Activated CD8-positive, alpha-beta memory T cell treated with anti-CD3 and anti-CD28 coated beads, Interleukin-2, amount 10 ng/mL, durations not matched to agents 7 days and 5 days (primary cell): ENCODE data around the gene ARMH3. TPM values are rescaled to one million over a fixed set of nuclear protein-coding genes. Genes with fewer than 3 reads are reported as not detected.

Experiments
- ATAC-seq: fragments of 150-1000 bp; cut with Tn5 transposase; one replicate; pipeline ENCODE4 v1.10.0; 2021; ENCODE audit warnings: moderate library complexity
- CTCF ChIA-PET: fragments of 350-600 bp; sonication (Branson Sonifier 250); formaldehyde crosslinking; loops from one replicate; lab custom pipeline; 2021; ENCODE audit warnings: antibody characterized with exemption; lab: Charles Lee
- DNase-seq: peaks from one replicate; pipeline ENCODE4 v3.0.0-alpha.2; 2020
- H3K27ac Mint-ChIP-seq: one replicate; pipeline ENCODE4 v1.8.0; 2021; ENCODE audit warnings: mild to moderate bottlenecking, mixed read lengths
- H3K27me3 Mint-ChIP-seq: one replicate; pipeline ENCODE4 v1.8.0; 2021; ENCODE audit warnings: mixed read lengths
- H3K36me3 Mint-ChIP-seq: one replicate; pipeline ENCODE4 v1.8.0; 2021; ENCODE audit warnings: mild to moderate bottlenecking, mixed read lengths
- H3K4me1 Mint-ChIP-seq: one replicate; pipeline ENCODE4 v1.8.0; 2021; ENCODE audit warnings: mixed read lengths
- H3K4me3 Mint-ChIP-seq: one replicate; pipeline ENCODE4 v1.8.0; 2021; ENCODE audit warnings: mild to moderate bottlenecking, moderate library complexity, mixed read lengths
- H3K9me3 Mint-ChIP-seq: one replicate; pipeline ENCODE4 v1.8.0; 2022; ENCODE audit warnings: low read depth, mixed read lengths
- total RNA-seq, 2 experiments: library from RNA; stranded (reverse); gene quantifications; one replicate each; pipeline ENCODE4 v1.2.3, GENCODE V29; 2021

The ARMH3 gene
- total RNA-seq, 2 experiments from 2014 or later = 23.8 to 25.9 TPM

DNA sequence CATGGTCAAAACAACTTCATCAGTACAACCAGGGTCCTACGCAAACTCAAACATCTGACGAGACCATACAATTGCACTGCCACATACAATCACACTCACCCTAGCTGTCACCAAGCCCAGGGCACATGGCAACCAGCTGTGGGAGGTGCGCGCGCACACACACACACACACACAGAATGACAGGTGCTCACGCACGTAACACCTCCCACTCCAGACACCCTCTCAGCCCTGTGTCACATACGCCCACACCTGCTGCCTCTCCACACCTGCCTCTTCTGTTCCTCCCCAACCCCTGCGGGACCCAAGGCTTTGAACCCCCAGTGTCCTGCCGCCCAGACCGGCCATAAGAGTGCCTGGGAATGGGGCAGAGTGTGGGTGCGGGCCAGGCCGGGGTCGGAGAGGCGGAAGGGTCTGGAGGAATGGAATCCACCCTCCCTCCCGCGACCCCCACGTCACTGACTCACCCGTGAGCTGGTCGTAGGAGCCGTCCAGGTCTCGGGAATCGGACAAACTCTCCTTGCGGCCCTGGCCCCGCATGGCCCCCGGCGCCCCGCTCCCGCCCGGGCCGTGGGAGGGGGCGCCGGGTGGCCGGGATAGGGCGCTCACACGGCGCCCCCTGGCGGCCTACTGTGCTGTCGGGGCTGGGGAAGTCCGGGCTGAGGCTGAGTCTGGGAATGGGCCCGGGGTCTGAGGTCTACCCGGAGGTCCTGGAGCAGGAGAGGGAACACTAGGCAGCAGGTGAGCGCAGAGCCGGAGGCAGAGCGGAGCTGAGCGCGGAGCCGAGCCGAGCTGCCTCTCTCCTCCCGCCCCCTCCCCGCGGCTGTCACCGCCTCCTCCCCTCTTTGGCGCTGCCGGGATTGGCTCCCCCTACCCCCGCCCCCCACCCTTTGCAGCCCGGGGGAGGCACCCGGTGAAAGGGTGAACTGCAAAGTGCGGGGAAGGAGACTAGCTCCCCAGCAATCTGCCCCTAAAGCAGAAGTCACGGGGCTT is 212.6 kb downstream of the ARMH3 start, which contains the start of gene KCNIP2:
Gene KCNIP2 (minus strand): TSS at position 769 of the 990 bp plus-strand sequence. CDS start 232 bp downstream, at position 537.
- Mint-ChIP-seq H3K4me1 (peaks cover 33% of the 10 kb centered on the region), H3K36me3 (no peaks in the 10 kb centered on the region), H3K27ac (no peak within 1 kb of the TSS), H3K4me3 (peak within 1 kb of the TSS; percentile 41), H3K9me3 (no peaks in the 10 kb centered on the region), H3K27me3 (peaks cover 12% of the 10 kb centered on the region)
- DNase-seq (peak; percentile 59), ATAC-seq (peak; percentile 16)
- CTCF ChIA-PET = interaction anchor here (0.6 to 11.5 kb wide), 12 partner anchors 8 to 275 kb away, joined by 3 to 228 read pairs (median 3); partner anchors contain the start of gene HPS6

DNA sequence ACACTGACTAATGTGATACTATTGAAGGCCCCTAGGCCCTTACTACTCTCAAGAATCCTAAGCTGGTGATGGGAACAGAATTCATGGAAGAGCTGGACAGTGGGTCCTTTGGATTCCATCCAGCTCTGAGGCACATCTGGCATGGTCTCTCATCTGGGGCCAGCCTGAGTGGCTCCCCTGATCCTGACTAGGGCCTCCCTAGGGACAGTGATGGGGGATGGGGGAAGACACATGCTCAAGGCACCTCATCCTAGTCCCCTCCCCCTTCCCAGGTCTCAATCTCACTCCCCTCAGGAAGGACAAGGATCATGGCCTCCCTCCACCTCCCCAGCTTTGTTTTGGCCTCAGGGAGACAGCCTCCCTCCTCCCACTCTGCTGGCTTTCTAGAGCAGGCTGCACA is 214.1 kb downstream of the ARMH3 start:
- H3K9me3 Mint-ChIP-seq = no peaks in the 10 kb centered on the region
- no peak overlapping the region for H3K4me3 Mint-ChIP-seq
- CTCF ChIA-PET = interaction anchor here (0.6 to 11.5 kb wide), 32 partner anchors 8 to 290 kb away, joined by 3 to 228 read pairs (median 6); partner anchors contain the start of genes HPS6, NPM3 and PPRC1
- no peak for ATAC-seq
- H3K27me3 Mint-ChIP-seq = peaks cover 12% of the 10 kb centered on the region
- peaks cover 33% of the 10 kb centered on the region for H3K4me1 Mint-ChIP-seq
- no peak for DNase-seq
- H3K36me3 Mint-ChIP-seq = no peaks in the 10 kb centered on the region
- no peak overlapping the region for H3K27ac Mint-ChIP-seq

DNA sequence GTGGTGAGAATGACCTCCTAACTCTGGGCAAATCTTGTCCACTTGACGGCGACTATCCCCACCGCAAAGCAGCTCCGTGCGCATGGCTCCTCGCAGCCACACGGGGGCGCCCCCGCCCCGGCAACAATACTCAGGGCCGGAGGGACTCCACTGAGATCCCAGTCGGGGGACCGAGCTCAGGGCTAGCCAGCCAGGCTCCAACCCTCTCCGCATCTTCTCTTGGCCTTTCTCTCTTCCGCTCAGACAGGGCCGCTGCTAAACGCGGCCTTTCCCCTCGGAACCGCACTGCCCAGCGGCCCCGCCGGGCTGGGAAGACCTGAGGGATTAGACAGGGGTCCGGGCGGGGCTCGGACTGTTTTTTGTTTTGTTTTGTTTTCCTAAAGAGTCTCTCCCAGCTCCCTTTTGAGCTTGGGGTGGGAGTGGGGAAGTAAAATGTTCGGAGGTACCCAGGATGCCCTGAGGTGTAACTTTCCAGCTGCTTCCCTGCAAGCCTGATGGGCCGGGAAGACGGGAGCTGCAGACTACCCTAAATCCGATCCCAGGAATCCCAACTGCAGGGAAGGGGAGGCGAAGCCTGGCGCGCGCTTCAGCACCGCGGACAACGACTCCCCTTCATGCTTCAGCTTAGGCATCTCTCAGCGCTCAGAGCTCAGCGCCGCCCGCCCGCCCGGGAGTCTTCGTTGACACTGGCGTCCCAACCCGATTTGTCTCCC is 215.1 kb downstream of the ARMH3 start:
- H3K4me1 Mint-ChIP-seq = peaks cover 35% of the 10 kb centered on the region
- H3K9me3 Mint-ChIP-seq = no peaks in the 10 kb centered on the region
- H3K36me3 Mint-ChIP-seq = no peaks in the 10 kb centered on the region
- H3K27me3 Mint-ChIP-seq = peaks cover 12% of the 10 kb centered on the region
- peak overlapping the region; percentile 73 for H3K4me3 Mint-ChIP-seq
- ATAC-seq (peak; percentile 77), DNase-seq (peak; percentile 86)
- CTCF ChIA-PET = interaction anchor here (0.6 to 11.5 kb wide), 71 partner anchors 9 to 553 kb away, joined by 3 to 228 read pairs (median 5); partner anchors contain the start of genes HPS6, NPM3, OGA and PPRC1
- peak overlapping the region; percentile 64 for H3K27ac Mint-ChIP-seq

GRCh38 chr10:101840102-101840684 is 215.8 kb downstream of the ARMH3 start:
- H3K36me3 Mint-ChIP-seq = no peaks in the 10 kb centered on the region
- H3K9me3 Mint-ChIP-seq = no peaks in the 10 kb centered on the region
- peak overlapping the region; percentile 64 for H3K27ac Mint-ChIP-seq
- H3K27me3 Mint-ChIP-seq = peaks cover 12% of the 10 kb centered on the region
- peak overlapping the region; percentile 73 for H3K4me3 Mint-ChIP-seq
- CTCF ChIA-PET = interaction anchor here (0.6 to 11.5 kb wide), 66 partner anchors 9 to 554 kb away, joined by 3 to 228 read pairs (median 6); partner anchors contain the start of genes HPS6, NPM3, OGA and PPRC1
- ATAC-seq (peak; percentile 8), DNase-seq (peak; percentile 65)
- peaks cover 39% of the 10 kb centered on the region for H3K4me1 Mint-ChIP-seq

DNA sequence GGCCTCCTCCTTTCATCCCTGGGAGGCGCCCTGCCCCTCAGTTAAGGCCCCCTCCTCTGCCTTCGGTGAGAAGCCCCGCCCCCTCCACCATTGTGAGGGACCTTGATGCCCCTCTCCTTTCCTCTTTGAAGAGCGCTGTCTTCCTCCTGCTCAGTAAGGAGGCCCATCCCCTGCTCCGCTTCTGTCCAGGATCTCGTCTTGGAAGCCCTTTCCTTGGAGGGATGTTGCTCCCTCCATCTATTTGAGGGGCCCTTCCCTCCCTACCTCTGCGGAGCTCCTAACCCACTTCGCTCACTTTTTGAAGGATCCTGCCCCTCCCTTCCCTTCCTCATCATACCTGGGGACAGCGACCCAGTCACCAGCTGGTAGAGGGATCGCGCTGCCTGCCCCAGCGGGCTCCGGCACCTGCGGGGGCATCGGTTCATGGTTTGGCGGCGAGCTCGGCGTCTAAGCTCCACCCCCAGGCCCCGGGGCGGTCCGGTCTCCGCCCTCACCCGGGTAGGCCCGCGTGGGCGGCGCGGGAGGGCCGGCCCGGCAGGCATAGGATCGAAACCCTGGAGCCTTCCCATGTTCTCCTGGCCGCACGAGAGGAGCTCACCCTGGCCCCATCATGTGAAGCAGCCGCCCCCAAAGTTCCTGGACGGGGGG is 216.4 kb downstream of the ARMH3 start:
- Mint-ChIP-seq H3K36me3 (no peaks in the 10 kb centered on the region), H3K27me3 (peaks cover 12% of the 10 kb centered on the region), H3K27ac (no peak overlapping the region), H3K4me1 (peaks cover 45% of the 10 kb centered on the region), H3K9me3 (no peaks in the 10 kb centered on the region), H3K4me3 (peak overlapping the region; percentile 73)
- peak; percentile 64 for DNase-seq
- CTCF ChIA-PET = interaction anchor here (0.6 to 11.5 kb wide), 22 partner anchors 8 to 555 kb away, joined by 3 to 228 read pairs (median 9); partner anchors contain the start of genes HPS6, NPM3, OGA and PPRC1
- peak; percentile 71 for ATAC-seq

DNA sequence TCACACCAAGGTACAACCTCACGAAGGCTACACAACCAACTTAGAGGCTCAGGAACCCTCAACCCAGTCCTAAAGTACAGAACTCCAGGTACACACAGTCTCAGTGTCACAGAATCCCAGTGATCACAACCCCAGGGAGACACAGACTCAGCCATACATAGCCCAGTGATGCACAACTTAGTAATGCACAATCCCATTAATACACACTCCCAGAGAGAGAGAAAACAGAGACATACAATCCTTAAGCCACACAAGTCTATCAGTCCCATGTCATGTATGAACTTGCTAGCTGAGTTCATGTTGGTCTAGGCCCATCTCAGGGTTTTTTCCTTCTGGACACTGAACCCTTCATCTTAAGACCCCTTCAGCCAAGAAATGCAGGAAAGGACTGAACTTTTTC is 217.0 kb downstream of the ARMH3 start:
- no peak for DNase-seq
- H3K4me3 Mint-ChIP-seq = peak overlapping the region; percentile 73
- CTCF ChIA-PET = interaction anchor here (0.6 to 11.5 kb wide), 13 partner anchors 8 to 555 kb away, joined by 3 to 228 read pairs (median 19); partner anchors contain the start of genes HPS6, NPM3 and OGA
- no peaks in the 10 kb centered on the region for H3K9me3 Mint-ChIP-seq
- no peaks in the 10 kb centered on the region for H3K36me3 Mint-ChIP-seq
- H3K27ac Mint-ChIP-seq = no peak overlapping the region
- ATAC-seq = no peak
- peaks cover 46% of the 10 kb centered on the region for H3K4me1 Mint-ChIP-seq
- peaks cover 8% of the 10 kb centered on the region for H3K27me3 Mint-ChIP-seq

DNA sequence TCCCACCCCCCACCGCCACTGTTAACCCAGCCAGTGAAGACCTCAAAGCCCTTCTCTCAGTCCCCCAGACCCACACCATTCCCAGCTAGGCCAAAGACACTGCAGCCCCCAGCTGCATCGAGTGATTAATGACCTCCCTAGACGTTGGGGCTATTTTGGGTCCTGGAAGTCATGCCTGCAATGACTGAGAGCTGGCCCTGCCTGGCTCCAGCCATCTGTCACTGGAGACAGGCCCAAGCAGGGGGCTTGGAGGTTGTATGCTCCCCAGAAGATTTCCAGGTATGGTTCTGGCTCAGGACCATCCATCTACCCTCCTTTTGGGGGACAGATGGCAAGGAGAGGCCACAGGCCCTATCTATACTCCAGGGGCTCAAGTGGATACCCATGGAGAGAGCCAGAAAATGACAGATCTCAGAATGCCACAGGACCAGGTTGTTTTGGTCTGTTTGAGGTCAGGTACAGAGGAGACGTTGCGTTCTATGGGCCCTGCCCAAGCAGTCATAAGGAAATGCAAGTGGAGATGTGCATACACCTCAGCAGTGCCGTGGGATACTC is 217.5 kb downstream of the ARMH3 start:
- ATAC-seq (no peak), DNase-seq (no peak)
- Mint-ChIP-seq H3K9me3 (no peaks in the 10 kb centered on the region), H3K36me3 (no peaks in the 10 kb centered on the region), H3K4me3 (no peak overlapping the region), H3K27me3 (peaks cover 8% of the 10 kb centered on the region), H3K27ac (no peak overlapping the region), H3K4me1 (peaks cover 49% of the 10 kb centered on the region)
- CTCF ChIA-PET = interaction anchor here (1.2 to 11.5 kb wide), 6 partner anchors 17 to 234 kb away, joined by 4 to 228 read pairs (median 25); partner anchors contain the start of genes HPS6 and OGA

GRCh38 chr10:101837748-101838147 is 218.2 kb downstream of the ARMH3 start:
- Mint-ChIP-seq H3K36me3 (no peaks in the 10 kb centered on the region), H3K27me3 (peaks cover 3% of the 10 kb centered on the region), H3K9me3 (no peaks in the 10 kb centered on the region), H3K4me1 (peaks cover 46% of the 10 kb centered on the region), H3K27ac (no peak overlapping the region), H3K4me3 (no peak overlapping the region)
- DNase-seq (no peak), ATAC-seq (no peak)
- CTCF ChIA-PET = interaction anchor here (0.9 to 11.5 kb wide), 14 partner anchors 10 to 235 kb away, joined by 3 to 228 read pairs (median 8); partner anchors contain the start of genes HPS6 and OGA

DNA sequence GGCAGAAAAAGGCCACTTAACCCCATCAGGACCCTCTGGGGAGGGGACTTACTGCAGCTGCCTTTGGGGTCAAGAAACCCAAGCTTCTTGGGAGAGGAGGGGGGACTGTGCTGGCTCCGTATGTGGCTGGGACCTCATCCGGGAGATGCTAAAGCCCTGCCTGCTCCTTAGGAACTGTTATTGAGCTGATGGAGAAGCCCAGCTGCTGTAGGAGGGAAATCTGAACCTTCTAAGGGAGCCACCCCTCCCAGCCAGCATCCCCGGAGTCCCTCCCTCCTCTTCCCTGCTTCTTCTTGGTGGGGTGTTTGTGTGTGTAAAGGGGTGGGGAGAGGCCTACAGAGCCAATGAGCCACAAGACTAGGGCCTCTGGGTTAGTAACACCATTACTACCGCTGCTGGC is 220.6 kb downstream of the ARMH3 start:
- no peaks in the 10 kb centered on the region for H3K9me3 Mint-ChIP-seq
- H3K27me3 Mint-ChIP-seq = no peaks in the 10 kb centered on the region
- no peak overlapping the region for H3K27ac Mint-ChIP-seq
- H3K4me1 Mint-ChIP-seq = peaks cover 49% of the 10 kb centered on the region
- ATAC-seq = no peak
- no peaks in the 10 kb centered on the region for H3K36me3 Mint-ChIP-seq
- CTCF ChIA-PET = interaction anchor here (0.6 to 11.5 kb wide), 26 partner anchors 8 to 1934 kb away, joined by 3 to 228 read pairs (median 5); partner anchors contain the start of genes HPS6, KCNIP2, NPM3 and OGA
- no peak overlapping the region for H3K4me3 Mint-ChIP-seq
- DNase-seq = no peak

GRCh38 chr10:101834341-101834740 is 221.6 kb downstream of the ARMH3 start:
- DNase-seq = no peak

DNA sequence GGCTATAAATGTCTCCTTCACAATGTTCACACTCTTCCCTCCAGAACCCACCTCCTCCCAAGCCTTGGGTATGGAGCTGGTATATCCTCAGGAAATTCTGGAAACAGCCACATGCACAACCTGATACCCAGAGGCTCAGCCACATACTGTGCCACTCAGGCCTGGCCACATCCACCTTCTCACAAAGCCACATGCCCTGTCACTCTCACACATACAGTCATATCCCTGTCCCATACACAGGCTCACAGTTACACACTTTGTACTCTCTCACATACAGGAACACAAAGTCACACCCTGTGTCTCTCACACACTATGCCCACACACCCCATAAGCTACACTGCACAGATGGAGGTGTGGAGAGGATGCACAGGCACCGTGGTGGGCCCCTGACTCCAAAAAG is 222.5 kb downstream of the ARMH3 start:
- CTCF ChIA-PET = interaction anchor here (1.6 to 11.5 kb wide), 3 partner anchors 12 to 239 kb away, joined by 3 to 228 read pairs (median 5); partner anchors contain the start of gene HPS6
- peaks cover 48% of the 10 kb centered on the region for H3K4me1 Mint-ChIP-seq
- ATAC-seq (no peak), DNase-seq (no peak)
- H3K36me3 Mint-ChIP-seq = no peaks in the 10 kb centered on the region
- H3K9me3 Mint-ChIP-seq = no peaks in the 10 kb centered on the region
- no peaks in the 10 kb centered on the region for H3K27me3 Mint-ChIP-seq
- peak overlapping the region; percentile 26 for H3K27ac Mint-ChIP-seq
- H3K4me3 Mint-ChIP-seq = no peak overlapping the region

More at GRCh38 chr10:101834341-101834740, 221.6 kb downstream of the ARMH3 start:
- Mint-ChIP-seq H3K9me3 (no peaks in the 10 kb centered on the region), H3K36me3 (no peaks in the 10 kb centered on the region), H3K27ac (peak overlapping the region; percentile 35), H3K4me3 (no peak overlapping the region), H3K4me1 (peaks cover 51% of the 10 kb centered on the region), H3K27me3 (no peaks in the 10 kb centered on the region)
- no peak for ATAC-seq
- CTCF ChIA-PET = interaction anchor here (0.9 to 11.5 kb wide), 4 partner anchors 9 to 238 kb away, joined by 3 to 228 read pairs (median 6); partner anchors contain the start of genes HPS6 and KCNIP2
